ENCODE measurements around the gene COQ10B.
"Not testable (repeated sequence)": the region's sequence is repeated elsewhere in the genome, so short reads cannot be mapped to it uniquely, and the experiment has no call there.

COQ10B gene

DNA sequence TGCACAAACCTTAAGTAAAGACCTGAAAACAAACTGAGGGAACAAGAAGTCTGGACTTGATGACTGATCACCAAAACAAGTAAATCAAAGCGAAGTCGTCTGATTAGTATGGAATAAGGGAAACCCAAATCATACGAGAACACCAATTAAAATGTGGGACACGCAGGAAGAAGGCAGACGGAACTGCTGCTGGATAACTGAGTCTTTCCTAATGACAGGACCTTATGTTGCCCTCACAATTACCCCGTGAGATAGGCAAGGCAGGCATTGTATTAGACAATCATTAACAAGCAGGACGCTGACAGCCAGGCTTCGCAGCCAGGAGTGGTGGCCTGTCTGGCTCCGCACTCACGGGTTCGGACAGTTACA lies 614 bp upstream of the COQ10B start:
- DNase-seq, result no peak

DNA sequence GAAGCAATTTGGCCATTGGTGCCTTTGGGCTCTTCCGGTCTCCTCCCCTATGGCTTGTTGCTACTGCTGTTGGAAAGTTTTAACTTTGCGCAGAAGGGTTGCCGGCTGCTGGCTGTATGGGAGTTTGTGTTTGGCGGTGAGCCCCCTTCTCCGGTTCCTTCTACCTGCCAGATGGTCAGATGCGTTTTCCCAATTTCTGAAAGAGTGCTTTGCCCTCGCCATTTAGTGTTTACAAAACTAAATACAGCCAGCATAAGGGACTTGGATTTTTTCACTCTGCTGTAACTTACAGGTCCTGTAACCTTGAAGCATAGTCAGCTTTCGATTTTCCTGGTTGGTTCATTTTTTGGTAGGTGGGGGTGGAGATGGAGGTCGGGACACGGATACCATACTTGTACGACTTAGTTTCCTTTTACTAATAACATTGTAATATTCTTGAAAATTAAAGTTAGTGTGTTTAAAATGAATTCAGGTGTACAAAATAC lies 604 bp downstream of the COQ10B start:
- no peak for DNase-seq

DNA sequence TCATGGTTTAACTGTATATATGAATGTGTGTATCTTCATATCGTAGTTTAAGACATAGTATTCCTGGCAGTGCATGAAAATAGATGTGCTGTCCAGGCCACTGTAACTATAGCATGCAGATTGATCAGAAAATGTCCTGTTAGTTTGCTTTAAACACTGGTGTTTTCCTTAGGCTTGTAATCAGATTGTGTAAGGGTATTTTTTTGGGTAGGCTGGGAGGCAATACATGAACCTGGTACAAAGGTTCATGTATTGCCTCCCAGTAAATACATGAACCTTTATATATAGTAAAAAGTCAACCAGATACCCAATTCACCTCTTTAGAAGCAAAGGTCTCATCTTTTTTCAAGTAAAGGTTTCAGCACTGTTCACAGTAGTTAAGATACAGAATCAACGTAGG lies 1.6 kb downstream of the COQ10B start:
- DNase-seq, result no peak

DNA sequence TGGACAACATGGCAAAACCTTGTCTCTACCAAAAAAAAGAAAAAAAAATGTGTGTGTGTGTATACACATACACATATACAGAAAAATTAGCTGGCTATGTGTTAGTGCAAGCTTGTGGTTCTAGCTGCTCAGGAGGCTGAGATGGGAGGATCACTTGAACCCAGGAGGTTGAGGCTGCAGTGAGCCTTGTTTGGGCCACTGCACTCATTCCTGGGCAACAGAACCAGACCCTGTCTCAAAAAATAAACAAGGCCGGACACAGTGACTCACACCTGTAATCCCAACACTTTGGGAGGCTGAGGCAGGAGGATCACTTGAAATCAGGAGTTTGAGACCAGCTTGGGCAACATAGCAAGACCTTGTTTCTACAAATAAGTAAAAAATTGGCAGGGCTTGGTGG lies 2.1 kb downstream of the COQ10B start:
- no peak for DNase-seq

DNA sequence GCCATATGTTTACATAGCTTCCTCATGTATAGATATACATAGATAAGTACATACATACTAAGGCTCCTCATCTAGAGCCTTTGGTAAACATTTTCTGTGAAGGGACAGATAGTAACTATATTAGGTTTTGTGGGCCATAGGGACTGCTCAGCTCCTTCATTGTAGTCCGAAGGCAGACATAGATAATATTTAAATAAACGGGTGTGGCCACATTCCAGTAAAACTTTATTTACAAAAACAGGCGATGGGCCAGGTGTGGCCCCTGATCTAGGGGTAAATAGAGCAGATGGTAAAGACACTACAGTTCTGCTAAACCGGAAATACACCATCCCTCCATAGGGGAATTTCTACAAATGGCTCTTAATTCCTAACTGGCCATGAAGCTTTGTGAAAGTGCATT lies 7.3 kb downstream of the COQ10B start:
- DNase-seq, result no peak

DNA sequence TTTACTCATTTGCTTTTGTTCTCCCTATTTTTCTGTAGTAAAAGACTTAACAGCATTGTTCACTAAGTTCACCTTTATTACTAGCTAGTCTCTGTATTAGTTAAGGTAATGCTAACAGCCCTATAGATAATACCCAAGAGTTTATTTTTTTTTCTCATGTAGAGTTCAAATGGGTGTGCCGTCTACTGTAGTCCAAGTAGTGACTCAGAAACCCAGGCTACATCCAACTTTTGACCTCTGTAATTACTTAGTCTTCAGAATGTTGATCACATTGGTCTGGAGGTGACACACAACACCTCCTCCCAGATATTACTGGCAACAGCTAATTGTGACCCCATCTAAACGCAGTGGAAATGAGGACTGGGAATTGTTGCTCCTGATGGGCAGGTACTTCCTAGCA lies 7.7 kb downstream of the COQ10B start:
- DNase-seq, result no peak

DNA sequence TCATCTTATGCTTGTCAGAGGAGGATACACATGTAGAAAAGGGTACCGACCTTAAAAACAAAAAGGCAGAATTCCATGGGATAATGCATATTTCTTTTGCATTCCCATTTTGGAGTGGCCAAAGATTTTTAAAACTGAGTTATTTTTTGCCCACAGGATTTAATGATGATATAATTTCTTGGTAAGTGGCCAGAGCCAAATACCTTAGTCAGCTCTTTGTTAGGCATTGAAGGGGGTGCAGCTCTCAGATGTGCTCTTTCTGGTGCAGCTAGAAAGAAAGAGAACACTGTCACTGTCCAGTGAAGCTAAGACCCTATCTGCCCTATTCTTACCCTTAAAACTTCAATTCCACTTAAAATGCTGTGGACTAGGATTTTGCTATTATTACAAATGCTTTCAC lies 10.8 kb downstream of the COQ10B start:
- DNase-seq, result no peak

DNA sequence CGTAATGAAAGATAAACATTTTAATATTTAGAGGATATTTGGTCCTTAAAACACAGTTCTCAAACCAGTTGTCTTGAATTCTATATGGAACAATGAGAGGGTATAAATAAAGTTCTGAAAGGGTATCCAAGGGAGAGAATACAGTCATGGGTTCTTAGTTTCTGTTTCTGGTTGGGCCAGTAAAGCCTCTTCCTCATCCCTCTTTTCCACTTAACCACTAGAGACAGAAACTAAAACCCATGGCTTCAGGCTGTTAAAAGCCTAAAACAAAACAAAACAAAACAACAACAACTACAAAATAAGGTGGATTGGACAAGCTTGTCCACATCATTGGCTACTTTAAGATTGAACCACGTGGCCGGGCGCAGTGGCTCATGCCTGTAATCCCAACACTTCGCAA lies 18.8 kb downstream of the COQ10B start:
- no peak for DNase-seq

DNA sequence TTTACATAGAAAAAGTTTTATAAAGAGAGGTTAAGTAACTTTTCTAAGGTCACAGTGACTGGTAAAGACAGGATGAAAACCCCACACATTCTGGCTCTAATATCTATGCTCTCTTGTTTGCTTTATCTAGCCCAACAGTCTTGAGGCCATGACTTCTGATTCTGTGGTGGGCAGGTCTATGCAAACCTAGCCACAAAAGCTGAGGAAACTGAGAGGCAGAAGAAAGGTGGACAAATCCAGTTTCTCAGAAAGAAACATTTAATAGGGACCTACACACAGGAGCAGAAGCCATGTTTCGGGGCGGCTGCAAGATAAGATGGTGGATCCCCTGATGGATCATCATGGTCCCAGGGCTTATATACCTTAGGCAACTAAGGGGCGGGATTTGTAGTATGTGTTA lies 24.4 kb downstream of the COQ10B start:
- no peak for DNase-seq

DNA sequence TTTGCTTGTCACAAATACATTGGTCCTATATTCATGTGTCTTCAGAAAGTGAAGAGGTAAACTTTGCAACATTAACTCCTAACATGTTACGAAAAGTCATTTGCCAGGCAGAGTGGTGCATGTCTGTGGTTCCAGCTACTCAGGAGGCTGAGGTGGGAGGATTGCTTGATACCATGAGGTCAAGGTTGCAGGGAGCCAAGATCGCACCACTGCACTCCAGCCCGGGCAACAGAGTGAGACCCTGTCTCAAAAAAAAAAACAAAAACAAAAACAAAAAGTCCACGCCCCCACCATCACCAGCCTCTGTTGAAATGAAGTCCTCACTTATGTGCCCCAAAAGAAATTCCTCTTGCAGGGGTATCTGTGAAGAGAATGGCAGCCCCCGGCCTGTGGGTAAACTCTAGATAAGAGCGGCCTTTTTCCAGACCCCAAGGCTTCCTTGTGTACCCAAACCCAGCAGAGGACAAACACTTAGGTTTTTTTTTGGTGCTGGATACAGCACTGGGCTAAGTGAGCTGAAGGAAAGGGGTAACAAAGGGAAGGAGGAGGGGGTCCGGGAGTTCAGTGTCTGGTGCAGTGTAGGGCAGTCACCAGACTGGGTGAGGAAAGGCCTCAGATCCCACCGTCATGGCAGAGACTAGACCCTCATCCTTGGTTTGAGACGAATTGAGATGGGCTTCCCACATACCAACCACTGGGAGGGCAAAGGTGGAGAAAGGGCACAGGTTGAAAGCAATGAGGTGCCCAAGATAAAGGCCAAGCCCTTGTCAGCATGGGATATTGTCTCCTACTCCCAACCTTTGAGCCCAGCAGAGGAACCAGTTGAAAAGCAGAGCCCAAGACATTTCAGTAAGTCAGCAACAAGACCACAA lies 27.0 kb downstream of the COQ10B start:
- no peak for DNase-seq

DNA sequence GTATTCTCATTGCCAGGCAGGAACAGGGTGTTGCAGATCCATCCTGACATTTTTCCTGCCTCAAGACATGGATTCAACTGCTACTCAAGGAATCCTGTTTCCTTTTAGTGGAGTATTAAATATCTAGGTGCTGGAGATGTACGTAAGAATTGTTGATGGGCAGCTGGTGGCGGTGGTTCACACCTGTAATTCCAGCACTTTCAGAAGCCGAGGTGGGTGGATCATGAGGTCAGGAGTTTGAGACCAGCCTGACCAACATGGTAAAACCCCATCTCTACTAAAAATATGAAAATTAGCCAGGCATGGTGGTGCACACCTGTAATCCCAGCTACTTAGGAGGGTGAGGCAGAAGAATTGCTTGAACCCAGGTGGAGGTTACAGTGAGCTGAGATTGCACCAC lies 30.9 kb downstream of the COQ10B start:
- not testable (repeated sequence) for DNase-seq

DNA sequence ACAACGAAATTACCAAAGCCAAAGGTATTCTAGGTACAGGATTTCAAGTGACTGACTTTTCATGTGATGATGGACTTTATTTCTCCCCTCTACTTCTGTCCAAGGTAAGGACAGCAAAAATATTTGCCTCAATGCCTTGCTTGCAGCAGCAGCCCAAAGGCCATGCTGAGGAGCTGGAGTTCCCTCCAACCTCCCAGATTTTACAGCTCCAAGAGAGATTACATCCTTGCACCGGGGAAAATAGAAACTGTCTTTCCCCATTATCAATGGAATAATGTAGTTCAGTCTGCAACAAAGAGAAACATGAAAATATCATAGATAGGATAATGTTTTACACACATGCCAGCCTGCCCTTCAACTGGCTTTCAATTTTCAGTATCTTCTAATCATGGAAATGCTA lies 32.8 kb downstream of the COQ10B start:
- DNase-seq, result no peak

DNA sequence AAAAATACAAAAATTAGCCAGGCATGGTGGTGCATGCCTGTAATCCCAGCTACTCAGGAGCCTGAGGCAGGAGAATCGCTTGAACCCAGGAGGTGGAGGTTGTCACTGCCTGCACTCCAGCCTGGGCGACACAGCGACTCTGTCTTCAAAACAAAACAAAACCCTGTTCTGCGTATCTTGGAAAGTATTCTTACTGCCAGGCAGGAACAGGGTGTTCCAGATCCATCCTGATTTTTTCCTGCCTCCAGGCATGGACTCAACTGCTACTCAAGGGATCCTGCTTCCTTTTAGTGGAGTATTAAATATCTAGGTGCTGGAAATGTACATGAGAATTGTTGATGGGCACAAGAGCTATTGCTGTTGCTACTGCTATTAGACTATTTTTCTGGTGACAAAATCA lies 34.0 kb downstream of the COQ10B start:
- no peak for DNase-seq

DNA sequence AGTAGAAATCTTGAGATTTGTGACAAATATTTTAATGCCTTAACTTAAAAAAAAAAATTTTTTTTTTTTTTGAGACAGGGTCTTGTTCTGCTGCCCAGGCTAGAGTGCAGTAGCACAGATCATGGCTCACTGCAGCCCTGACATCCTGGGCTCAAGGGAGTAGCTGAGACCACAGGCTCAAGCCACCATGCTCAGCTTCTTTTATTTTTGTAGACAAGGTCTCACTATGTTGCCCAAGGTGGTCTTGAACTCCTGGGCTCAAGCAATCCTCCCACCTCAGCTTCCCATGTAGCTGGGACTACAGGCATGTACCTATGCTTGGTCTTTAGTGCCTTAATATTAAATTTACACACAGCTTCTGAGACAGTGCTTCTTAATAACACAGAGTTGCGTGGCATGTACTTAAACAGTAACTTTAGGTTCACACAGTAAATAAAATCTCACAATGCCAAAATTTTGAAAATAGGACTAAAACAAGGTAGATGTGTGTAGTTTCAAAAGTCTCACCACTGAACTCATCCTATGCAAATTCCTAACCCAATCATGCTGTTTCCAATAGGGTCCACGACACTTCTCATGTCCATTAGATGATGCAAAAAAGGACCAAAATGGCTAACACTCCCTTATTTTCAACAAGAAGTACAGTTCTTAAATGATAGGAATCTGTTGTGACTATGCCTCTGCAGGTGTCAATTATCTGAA lies 42.2 kb downstream of the COQ10B start:
- DNase-seq, result no peak

DNA sequence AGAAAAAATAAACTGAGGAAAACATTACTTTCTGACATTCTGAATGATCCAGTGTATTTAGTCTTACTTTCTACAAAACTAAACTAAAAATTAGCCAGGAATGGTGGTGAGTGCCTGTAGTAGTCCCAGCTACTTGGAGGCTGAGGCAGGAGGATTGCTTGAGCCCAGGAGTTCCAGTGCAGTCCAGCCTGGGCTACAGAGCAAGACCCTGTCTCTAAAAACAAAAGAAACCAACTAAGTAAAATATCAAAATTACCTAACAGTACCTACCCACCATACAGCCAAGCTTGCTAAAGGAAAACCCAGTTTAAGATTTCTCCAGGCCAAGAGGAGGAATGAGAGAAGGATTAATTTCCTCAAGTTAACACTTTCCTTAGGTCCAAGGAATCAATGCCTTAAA lies 43.3 kb downstream of the COQ10B start:
- no peak for DNase-seq

DNA sequence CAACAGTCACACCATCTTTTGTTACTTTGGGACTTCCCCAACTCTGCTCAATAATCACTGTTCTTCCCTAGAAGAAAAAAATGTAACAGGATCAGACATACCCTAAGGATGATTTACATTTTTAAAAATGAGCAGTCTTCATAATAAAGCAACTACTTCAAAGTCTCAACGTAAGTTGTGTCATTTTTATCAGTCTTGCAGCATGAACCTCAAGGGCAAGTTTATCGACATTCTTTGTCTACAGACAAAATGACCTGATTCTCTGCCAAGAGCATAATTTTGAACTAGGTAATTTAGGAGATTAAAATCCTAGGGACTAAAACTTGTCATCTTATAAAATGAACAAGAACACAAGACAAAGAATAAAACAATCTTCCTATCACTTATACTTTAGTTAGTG lies 44.0 kb downstream of the COQ10B start:
- DNase-seq, result no peak

DNA sequence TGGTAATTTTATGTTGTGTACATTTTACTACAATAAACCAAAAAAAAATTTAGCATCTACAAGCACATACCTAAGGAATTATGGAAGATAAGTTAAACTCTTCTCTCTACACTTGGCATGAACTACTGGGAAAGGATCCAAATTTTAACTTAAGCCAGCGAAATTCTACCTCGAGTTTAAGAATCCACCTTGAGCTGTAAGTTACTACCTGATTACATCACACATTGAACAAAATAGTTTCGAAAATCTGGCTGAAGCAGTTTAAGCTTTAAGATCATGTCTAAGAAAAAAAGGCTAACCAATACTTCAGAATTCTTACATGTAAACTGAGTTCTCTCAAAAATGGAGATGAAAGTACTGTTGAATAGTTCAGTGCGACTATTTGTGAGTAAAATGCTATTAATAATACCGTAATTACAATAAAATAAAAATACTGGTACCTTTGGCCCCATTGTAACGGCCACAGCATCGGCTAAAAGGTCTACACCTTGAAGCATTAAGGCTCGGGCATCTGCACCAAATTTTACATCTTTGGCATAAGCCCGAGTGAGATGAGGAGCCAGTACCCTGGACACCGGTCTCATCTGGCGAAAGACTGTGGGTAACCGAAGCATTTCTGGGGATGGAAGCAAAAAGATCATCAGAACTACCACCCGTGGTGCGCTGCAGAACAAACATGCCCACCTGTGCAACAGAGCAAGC lies 45.0 kb downstream of the COQ10B start:
- no peak for DNase-seq

DNA sequence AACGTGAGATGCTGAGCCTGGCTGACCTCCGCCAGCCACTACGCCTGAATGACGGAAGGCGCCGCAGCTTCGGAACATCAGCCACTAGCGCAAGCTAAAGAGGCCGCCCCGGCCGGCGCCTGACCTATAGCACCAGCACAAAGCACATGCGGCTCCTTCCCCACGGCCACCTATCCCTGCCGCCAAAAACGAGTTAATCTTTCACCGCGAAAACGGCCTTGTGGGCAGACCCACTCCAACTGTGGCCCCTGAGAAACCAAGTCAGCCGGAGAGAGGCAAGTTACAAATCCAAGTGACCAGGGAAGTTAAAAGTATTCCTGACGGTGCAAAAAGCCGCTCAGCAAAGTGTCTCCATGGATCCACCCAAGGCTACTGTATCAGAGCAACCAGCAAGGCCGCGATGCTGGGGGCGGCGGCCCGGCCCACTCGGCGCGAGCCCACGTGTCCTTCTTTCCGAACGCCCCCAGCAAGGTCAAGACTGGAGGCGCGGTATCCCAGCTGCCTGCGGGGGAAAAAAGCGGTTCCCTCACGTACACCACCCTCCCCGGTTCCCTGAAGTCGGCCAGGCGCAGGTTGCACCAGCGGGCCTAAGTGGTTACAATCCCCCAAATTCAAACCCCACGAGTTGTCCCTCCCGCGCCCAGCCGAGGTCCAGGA lies 45.7 kb downstream of the COQ10B start:
- DNase-seq, result peak; percentile 33

DNA sequence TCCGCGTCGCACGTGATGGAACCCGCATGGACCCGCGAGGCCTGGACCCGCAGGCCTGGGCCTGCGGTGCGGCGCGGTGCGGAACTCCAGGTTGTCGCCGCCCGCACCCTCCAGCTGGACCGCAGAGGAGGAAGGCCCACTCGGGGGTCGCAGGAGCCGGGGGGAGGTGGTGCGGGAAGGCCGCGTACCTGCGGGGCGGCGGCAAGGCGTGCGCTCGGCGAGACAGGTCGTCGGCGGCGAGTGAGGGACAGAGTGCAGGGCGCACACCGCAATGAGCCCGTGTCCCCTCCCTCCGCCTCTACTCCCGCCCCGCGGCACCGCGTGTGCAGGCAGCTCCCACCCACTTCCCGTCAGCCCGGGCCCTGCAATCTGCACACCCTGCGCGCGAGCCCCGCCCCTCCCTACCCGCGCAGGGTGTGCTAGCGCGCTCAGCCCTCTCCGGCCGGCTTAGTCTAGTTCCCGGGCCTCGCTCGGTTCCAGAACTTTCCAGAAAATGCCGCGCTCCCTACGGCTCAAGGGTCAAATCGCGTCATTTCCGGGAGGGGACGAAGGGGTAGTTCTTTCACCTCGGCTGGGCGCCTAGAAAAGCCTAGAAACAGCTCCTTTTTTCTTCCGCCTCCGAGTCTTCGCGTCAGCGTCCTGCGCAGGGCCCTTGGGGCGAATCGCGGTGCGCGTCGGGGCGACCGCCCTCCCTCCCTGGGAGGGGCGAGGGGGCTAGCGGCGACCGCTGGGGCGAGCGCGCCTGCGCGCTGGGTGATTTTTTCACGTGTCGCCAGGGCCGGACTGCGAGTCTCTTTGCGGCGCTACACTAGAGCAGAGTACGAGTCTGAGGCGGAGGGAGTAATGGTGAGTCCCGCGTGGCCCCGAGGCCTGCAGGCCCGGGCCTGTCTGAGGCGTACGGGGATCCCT lies 46.5 kb downstream of the COQ10B start, which contains the start of the genes HSPD1 and HSPE1:
TSS of gene HSPD1 (minus strand) at position 247 of the 909 bp plus-strand sequence. CDS start 992 bp downstream, outside the sequence.
TSS of gene HSPE1 (plus strand) at position 786 of the 909 bp plus-strand sequence. CDS start at position 844, 58 bp downstream.
- peak; percentile 98 for DNase-seq

DNA sequence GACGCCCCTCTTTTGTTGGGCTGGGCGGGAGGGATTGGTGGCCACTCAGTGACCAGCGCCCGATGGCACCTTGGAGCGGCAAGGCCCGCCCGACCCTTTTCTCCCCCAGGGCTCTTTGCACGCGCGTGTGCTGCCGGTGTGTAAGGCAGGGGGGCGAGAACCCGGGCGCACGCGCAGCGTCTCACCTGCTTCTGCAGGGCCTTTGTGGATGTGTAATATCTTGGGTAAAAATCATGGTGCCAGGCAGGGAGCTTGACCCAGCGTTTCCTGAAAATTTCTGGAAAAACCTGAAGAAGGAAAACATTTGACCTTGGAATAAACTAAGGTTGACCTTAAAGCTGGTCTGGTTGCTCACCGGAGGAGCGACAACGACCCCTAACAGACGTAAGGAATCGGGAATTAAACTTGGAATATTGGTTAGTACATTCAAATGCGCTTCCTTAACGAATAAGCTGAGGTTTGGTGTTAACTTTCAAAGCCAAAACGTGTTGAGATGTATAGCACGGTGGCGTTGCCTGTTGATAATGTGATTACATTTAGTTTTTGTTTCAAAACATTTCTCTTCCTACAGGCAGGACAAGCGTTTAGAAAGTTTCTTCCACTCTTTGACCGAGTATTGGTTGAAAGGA lies 47.3 kb downstream of the COQ10B start:
- no peak for DNase-seq

DNA sequence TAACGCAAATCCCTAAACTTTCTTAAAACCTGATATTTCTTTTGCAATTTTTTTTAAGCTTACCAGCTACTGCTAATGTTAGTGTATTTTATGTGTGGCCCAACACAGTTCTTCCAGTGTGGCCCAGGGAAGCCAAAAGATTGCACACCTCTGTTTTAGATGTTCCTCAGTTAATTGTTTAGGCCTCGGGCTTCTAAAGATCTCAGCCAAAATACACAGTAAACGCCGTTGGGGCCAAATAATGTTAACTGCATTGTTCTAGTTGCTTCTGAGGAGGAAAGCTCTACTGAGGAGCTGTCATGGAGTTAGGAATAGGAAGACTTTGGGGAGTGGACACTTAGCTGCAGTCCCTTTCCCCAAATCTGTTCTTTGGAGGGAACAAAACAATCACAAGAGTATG lies 48.8 kb downstream of the COQ10B start:
- DNase-seq, result no peak
